Effector CD4-positive, alpha-beta T cell (primary cell): ENCODE data around the gene PTGES2.
A peak's percentile ranks its signal among the peaks of the same experiment; 100 is the strongest.
"Not testable (repeated sequence)": the region's sequence is repeated elsewhere in the genome, so short reads cannot be mapped to it uniquely, and the experiment has no call there.

Experiments used
- DNase-seq: peaks from one replicate; pipeline ENCODE4 v3.0.0-alpha.2; 2020

The PTGES2 gene

DNA sequence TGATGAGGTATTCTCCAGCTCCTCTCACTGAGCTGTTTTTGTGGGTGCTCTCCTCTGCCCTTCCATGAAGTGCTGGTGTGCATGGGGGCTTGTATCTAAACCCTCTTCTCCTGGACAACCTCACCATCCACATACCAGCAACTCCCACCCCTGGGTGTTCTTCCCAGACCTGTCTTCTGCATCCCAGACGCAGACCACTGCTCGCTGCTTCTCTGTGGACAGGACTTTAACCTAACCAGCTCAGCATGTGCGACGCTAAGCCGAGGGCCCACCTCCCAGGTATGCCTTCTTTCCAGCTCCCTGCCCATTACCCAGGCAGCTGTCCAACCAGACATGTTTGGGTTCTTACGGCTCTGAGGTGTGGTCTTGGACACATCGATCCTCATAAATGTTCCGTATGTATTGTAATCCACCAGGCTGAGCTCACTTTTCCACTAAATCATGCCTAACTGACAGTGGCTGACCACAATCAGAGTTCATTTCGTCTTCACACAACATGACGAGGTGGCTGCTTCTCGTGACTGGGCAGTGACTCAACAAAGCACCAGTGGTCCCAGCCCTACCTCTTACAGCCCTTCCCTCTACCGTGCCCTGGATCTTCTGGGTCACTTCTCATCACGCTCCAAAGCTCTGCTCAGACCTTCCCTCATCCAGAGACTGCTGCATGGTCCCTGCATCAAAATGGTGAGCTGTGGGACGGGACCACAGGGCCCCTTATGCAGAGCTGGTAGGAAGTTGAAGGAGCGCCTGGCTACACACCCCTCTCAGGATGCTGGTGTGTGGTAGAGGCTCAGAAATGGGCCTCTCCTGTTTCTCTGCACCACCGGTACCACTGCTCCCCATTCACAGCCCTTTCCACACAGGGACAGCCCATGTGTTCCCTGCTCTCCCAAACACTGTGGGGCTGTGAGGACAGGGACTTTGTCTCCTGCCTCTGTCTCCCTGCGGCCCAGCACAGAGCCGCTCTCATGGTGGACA, 9.6 kb upstream of the PTGES2 start:
- no peak for DNase-seq

DNA sequence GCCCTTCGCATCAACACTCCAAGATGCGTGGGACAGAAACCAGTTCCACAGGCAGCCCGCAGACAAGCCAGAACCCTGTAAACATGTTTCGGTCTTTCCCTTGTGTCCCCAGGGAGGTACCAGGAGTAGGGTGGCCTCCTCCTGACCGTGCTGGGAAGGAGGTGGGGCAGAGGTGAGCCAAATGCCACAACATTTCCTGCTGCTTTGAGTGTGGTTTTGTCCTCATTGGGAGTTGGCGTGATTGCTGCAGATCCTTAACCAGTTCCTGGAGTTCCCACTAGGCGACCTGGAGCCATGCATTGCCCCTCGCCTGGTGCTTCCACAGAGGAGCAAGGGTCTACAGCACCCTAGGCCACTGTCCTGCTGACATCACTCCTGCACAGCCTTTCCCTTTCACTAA, 8.0 kb upstream of the PTGES2 start:
- DNase-seq, result not testable (repeated sequence)

DNA sequence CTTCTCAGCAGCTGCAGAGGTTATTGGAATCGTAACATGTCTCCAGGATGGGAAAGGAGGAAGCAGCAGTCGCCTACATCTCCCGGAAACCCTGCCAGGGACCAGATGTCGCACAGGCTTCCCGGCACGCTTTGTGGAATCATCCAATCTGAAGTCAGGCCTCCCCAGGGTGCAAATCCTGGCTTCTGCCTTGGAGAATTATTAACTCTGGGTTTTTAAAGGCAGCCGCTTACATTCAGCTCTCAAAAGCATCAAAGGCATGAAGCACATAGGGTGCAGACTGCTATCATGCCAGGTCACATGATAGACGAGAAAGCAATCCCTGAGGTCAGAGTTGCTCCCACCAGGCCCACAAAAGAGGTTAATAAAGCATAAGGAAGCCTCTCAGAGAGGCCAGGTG, 4.6 kb upstream of the PTGES2 start:
- not testable (repeated sequence) for DNase-seq

DNA sequence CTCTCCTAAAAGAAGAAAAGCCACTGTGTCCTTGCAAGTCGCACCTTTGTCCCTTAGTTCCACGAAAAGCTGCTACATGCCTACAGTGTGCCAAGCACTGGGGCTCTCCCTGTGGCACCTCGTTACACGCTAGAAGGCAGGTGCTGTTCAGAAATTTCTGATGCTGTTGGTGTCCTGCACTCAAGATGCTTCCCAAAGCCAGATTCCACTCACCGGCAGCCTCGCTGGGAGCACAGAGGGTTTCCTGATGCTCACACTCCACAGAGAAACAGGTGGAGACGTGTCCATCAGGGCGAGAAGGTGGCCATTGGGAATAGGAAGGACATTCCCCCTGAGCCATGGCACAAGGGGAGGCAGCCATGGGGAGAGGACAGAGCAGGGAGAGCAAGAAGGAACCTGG, 3.8 kb upstream of the PTGES2 start:
- not testable (repeated sequence) for DNase-seq

DNA sequence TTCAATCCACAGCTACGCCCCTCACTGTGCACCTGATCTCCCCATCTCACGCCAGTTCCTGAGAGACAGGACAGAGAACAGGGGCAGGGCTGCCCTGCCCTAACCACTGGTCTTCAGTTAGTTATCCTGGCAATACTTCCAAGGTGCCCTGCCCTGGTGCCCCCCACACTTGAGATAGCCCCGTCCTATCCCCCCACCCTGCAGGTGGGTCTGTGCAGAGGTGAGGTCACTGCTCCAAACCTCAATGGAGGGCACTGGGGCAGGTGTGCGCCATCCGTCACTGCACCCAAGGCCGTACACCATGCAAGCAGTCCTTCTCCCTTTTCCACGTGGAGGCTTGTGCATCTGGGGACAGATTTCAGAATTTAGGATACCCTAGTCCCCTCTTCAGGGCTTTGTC, 3.1 kb upstream of the PTGES2 start:
- DNase-seq, result not testable (repeated sequence)

DNA sequence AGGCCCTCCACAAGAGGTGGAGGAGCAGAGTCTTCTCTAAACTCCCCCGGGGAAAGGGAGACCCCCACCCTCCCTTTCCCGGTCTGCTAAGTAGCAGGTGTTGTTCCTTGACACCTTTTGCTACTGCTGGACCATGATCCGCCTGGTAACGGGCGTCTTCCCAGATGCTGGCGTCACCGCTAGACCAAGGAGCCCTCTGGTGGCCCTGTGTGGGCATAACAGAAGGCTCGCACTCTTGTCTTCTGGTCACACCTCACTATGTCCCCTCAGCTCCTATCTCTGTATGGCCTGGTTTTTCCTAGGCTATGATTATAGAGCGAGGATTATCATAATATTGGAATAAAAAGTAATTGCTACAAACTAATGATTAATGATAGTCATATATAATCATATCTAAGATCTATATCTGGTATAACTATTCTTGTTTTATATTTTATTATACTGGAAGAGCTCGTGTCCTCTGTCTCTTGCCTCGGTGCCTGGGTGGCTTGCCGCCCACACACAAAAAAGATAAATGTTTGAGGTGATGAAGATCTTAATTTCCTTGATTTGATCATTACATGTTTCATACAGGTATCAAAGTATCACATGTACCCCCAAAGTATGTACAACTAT, 2.6 kb upstream of the PTGES2 start:
- peak; percentile 31 for DNase-seq

DNA sequence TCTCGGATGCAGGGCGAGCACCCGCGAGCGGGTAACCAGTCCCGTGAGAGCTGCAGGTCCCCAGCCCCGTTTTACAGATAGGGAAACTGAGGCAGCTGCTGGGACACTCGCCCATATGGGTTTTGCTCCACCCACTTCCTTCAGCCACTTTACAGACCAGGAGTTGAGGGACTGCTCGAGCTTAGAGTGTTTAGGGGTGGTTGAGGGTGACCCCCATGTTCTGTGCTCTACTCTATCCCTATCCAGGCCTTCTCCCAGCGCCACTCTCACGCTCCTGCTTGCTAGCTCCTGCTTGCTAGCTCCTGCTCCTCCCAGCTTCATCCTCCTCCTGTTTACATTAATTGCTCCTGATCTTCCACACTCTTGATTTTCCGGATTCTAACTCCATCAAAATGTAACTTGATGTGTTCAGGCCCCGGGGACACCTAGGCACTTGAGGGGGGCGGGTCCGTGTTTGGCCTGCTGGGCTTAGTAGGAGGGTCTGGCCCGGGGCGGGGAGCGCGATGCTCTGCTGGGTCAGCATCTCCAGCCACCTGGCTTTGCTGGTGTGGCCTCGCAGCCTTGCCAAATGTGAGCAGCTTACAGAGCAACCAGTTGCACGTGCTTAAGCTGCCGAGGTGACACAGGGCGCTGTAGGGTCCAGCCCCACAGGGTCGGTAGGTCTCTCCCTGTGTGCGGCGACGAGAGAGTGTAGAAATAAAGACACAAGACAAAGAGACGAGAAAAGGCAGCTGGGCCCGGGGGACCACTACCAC, 1.5 kb upstream of the PTGES2 start:
- no peak for DNase-seq

DNA sequence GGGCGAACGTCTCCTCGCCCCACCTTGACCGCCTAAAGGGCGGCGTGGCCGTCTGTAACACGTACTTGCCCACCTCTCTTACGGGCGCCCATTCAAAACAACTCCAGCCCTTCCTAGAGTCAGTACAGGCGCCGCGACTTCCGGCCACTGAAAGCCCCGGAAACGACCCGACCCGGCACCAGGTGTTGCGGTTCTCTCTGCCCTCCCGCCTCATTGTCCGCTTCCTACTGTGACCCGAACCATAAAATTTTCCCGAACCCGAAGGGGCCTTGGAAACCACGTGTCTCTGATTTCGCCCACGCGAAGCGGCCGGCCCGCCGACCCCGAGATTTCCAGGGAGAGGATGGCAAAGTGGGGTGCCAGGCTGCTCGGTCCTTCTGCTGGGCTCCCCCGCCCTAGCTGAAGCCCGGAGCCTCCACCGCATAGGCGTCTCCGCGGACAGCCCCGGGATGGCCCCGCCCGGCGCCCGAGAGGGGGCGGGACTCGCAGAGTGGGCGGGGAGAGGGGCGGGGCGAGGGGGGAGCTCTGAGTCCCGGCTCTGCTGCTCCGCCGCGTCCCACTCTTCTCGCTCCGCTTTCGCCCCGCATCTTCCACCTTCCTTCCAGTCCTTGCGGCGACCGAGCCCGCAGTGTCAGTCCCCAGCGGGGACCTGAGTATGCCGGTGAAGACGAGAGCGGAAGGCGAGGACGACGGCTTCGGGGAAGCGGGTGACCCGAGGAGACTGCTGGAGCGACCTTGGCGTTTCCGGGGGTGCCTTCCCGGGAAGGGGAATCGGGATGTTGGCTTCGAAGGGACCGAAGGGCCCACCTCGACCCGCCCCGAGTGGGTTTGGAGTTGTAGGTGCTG, 684 bp upstream of the PTGES2 start:
- peak; percentile 76 for DNase-seq

DNA sequence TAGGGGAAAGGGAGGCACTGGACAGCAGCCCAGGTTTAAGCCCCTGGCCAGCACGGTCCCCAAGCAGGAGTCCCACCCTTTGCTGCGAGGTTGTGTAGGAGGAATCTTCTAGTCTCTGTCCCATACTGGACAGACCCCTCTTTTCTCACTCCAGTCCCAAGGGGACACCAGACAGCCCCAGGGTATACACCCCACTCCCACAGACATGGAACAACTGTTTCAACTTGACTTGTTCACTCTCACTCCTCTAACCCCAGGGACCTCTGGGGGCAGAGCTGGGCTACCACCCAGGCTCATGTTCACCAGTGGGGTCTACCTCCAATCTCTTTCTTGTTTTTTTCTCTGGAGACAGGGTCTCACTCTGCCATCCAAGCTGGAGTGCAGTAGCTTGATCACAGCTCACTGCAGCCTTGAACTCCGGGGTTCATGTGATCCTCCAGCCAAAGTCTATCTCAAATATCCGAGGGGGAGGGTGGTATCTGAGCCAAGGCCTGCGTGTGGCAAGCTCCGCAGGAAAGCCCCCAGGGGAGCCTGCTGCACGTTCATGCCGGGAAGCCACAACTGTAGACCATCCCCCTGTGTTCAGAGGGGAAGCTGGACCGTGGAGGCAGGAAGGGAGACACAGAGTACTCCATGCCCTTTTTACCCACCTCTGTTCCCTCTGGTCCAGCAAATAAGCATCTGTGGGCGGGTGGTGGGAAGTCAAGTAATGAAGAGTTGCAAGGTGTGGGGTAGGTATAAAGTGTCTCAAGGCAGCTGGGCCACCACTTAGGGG, 1.8 kb downstream of the PTGES2 start:
- no peak for DNase-seq

DNA sequence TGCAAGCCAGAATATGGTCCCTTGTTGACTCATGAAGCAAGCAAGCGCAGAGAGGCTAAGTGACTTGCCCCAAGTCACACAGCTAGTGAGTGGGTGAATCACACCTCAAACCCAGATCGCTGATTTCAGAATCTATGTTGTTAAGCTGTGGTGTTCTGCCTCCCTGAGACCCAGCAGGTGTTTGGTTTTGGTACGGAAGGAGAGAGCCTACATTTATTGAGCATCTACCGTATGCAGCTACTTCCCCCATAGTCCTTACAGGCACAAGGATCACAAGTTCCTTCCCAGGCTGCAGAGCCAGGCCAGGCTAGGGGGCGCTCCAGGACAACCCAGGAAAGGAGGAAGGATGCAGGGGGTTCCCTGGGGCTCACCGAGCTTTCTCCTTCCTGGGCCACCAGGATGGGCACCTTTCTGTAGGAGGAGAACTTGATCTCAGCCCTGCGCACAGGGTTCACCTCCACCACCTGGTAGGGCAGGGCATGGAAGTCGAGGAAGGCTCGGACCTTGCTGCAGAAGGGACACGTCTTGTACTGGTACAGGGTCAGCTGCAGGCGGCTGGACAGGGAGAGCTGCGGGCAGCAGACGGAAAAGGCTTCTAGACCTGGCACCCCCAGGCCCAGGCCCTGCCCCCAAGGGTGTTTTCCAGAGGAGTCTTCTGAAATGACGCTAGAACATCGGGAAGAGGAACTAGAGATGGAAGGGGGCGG, 2.5 kb downstream of the PTGES2 start:
- DNase-seq, result peak; percentile 26

DNA sequence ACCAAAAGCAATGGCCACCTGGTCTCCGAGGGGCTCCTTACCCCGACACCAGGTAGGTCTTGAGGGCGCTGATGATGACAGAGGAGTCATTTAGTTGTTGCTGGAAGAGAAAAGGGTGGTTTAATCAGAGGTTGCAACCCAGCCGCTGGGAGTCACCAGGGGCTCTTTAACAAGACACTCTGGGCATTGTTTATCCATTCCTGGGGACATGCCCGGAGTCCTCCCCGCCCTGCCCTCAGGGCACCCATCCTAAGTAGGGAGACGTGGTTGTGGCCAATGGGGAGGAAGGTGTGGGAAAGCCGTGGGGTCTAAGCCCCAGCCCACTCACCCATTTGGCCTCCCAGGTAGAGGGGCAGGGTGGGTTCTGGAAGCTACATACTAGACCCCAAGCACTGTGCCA, 3.1 kb downstream of the PTGES2 start:
- DNase-seq, result no peak

DNA sequence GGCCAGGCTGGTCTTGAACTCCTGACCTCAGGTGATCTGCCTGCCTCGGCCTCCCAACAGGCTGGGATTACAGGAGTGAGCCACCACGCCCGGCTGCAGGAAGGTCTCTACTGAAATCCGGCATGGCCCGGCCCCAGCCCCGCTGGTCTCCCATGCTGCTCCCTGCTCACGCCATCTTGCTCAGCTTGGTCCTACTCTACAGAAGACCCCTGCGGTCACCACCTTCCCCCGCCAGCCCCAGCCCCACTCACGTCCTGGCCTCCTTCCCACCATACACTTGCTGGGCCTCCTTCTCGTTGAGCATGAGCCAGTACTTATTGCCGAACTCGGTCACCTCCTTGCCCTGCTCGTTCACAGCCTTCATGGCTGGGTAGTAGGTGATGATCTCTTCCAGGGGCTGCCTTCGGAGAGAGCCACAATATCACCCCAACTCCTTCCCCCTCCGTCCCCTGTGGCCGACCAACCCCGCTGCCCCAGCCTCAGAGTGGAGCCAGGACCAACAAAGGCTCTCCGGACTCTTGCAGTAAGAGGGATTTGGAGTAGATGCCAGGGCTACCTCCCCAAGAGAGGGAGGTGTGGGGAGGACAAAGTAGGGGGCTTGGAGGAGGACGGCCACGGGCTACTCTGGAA, 4.0 kb downstream of the PTGES2 start:
- no peak for DNase-seq

DNA sequence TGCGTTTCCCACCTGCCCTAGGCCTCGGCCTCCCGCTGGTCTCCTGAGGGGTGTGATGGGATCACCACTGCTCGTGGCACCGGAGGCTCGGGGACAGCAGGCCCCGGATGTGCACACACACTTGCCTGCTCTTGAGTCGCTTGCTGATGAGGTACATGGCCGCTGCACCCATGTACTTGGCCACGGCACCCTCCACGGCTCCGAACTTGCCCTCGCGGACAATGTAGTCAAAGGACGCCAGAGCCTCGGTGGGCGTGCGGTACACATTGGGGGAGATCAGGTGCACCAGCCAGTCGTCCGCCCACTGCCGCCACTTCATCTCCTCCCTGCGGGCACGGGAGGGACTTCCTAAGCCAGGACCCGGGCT, 4.7 kb downstream of the PTGES2 start:
- DNase-seq, result no peak

DNA sequence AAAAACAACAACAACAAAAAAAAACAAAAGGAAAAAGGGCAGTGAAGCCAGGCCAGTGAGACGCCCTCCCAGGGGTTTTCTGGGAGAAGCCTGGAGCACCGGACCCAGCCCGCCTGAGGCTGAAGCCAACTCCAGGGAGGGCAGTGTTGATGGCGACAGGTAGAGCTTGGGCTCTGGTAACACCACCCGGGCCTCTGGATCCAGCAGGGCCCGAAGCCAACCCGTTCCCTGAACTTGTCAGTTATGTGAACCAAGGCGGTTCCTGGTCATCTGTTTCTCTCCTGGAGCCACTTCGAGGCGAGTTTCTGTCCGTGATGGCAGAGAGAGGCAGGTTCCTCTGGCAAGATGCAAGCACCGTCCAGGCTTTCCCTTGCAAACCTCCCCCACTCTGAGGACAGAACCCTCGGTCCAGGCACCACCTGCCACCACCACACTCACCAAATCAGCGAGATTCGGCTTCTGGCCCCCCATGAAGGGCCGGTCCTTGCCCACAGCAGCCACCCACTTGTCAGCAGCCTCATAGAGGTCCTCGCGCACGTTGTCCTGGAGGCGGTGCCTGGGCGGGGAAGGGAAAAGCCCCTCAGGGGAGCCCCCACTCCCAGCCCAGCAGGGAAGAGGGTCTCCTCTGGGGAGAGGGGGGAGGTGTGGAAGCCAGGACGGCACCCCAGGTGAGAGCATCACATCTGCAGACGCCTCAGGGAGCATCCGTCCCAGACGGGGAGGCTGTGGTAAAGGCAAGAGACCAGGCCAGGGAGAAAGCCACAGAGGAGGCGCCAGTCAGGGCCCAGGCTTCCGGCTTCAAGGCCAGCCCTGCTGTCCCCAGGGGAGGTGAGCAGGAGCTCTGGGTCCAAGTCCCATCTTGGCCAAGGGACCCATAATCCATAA, 5.4 kb downstream of the PTGES2 start:
- DNase-seq, result no peak

DNA sequence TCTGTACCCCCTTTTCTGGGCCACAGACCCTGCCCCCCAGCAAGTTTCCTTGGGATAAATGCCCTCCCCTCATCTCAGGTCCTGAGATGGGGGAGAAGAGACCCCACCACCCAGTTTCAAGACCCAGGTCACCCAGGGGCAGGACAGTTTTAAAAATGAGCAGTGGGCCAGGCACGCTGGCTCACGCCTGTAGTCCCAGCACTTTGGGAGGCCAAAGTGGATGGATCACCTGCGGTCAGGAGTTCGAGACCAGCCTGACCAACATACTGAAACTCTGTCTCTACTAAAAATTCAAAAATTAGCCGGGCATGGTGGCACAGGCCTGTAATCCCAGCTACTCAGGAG, 6.1 kb downstream of the PTGES2 start:
- no peak for DNase-seq

DNA sequence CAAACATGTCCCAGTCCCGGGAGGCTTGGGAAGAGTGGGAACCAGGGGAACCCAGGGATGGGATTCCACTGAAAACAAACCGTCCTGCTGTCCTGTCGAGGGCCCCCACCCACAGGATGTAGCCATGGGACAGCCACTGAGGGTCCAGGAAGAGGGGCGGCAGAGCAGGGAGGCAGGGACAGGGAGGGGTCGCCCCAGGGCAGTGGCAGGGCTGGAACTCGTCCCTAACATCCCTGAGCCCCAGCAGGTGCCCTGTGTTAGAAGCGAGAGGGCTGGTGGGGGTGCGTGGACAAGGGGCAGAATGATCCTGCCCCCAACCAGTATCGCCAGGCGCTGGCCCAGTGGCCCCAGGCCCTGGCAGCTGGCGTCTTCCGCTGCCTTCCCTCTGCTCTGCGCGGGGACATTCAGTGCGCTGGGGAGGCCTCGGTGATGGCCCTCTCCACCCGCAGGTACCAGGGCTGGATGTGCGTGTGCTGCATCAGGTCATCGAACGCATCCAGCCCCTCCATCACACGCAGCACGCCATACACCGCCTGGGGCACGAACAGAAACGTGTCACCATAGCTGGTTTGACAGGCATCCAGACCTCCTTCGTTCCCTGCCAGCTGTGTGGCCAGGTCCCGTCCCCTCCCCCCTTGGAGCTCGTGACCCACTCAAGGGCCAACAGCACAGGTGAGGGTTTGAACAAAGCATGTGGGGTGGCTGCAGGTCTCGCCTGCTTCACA, 6.6 kb downstream of the PTGES2 start:
- DNase-seq, result no peak

DNA sequence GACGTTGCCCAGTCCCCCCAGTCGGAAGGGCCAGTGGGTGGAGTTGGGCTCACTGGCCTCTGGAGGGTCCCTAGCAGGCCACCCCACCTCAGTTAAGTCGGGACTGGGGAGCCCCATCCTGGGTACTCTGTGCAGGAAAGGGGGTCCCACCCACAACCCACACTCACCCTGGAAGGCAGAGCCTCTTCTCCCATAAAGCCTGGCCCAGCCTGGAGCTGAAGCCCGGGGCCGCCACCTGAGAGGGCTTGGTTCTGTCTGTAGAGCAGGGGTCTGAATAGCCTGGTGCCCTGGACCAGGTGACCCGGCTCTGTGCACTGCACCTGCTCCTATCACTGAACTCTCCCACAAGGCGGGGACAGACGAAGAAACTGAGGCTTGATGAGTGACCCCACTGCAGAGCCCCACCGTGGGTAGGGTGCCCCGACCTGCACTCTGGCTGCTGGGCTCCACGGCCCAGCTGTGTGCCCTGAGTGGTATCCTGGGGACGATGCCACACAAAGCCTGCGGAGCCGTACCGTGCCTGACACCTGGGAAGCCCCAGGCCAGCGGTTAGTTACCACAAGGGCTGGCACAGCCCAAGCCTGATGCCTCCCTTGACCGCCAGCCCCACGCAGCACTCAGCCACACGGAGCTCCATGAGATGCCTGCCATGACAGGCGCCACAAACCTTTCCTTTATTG, 7.3 kb downstream of the PTGES2 start:
- DNase-seq, result no peak

DNA sequence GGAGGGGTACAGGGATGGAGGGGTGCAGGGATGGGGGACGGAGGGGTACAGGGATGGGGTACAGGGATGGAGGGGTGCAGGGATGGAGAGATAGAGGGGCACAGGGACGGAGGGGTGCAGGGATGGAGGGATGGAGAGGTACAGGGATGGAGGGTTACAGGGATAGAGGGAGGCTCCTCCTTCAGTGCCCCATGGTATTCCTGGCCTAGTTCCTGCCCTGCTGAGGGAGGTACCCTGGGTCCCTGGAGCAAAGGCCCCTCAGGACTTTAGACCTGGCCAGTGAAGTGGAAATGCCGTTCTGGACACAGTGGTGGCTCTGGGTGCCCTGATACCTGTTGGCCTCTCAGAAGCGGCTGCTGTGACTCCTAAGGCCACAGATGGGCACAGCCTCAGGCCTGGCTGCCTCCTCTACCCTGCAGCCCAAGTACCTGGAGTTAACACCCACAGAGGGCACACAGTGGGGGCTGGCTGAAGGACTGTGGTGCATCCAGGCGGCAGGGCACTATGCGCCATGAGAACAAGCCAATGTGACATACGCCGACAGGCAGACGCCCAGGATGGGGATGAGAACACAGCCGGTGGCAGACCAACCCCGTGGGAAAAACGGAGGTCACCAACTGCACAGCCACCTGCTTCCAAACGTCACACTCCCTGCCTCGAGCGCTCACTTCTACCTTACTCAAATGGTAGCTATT, 8.4 kb downstream of the PTGES2 start:
- no peak for DNase-seq
